IMR-90 (cell line): ENCODE results near the gene UGGT2. TPM values are rescaled to one million over a fixed set of nuclear protein-coding genes. Genes with fewer than 3 reads are reported as not detected.
"Not testable (repeated sequence)": the region's sequence is repeated elsewhere in the genome, so short reads cannot be mapped to it uniquely, and the experiment has no call there.

Source experiments
- ATAC-seq: fragments of 200-7000 bp; cut with Tn5 transposase; 2 replicates; pipeline ENCODE4 v1.9.1; 2020; ENCODE audit warnings: low read depth, mild to moderate bottlenecking, moderate library complexity
- BruUV-seq: library from RNA; stranded (reverse); fragments of 400-500 nt; replicated peaks from 2 replicates; lab custom pipeline; 2021; lab: Mats Ljungman, UMichigan
- CTCF ChIA-PET: fragments of 300-600 bp; formaldehyde crosslinking; extraction: SDS; loops from one replicate; lab custom pipeline; 2021; ENCODE audit warnings: antibody characterized with exemption; lab: Yijun Ruan, JAX
- POLR2A ChIA-PET: fragments of 300-600 bp; sonication (Branson Sonifier 250); formaldehyde crosslinking; loops from one replicate; lab custom pipeline; 2022; ENCODE audit warnings: antibody characterized with exemption; ENCODE audit not compliant: unreplicated experiment; lab: Charles Lee
- DNase-seq: peaks from one replicate; pipeline ENCODE4 v3.0.0; 2013
- H2AFZ ChIP-seq: replicated peaks from 2 replicates; pipeline ENCODE3; 2013; ENCODE audit warnings: low read length, mild to moderate bottlenecking; ENCODE audit not compliant: poor library complexity
- H2AK5ac ChIP-seq: 2 replicates; pipeline ENCODE4 v1.6.1; 2013; ENCODE audit warnings: low read depth, low read length, inconsistent platforms
- H2AK9ac ChIP-seq: replicated peaks from 2 replicates; pipeline ENCODE3; 2013; ENCODE audit warnings: mild to moderate bottlenecking, low read depth, low read length, moderate library complexity; ENCODE audit not compliant: poor library complexity
- H2BK120ac ChIP-seq: 2 replicates; pipeline ENCODE4 v1.6.1; 2013; ENCODE audit warnings: low read depth, low read length, inconsistent platforms
- H2BK15ac ChIP-seq: 3 replicates; pipeline ENCODE4 v1.6.1; 2013; ENCODE audit warnings: low read depth, low read length, inconsistent platforms
- H2BK20ac ChIP-seq: 2 replicates; pipeline ENCODE4 v1.6.1; 2013; ENCODE audit warnings: low read depth, mild to moderate bottlenecking, inconsistent platforms, low read length, moderate library complexity
- H2BK5ac ChIP-seq: 2 replicates; pipeline ENCODE4 v1.6.1; 2013; ENCODE audit warnings: mild to moderate bottlenecking, low read depth, low read length, inconsistent platforms; ENCODE audit not compliant: poor library complexity, severe bottlenecking
- H3K14ac ChIP-seq: replicated peaks from 2 replicates; pipeline ENCODE4 v1.6.1; 2013; ENCODE audit warnings: low read depth, low read length, inconsistent platforms
- H3K18ac ChIP-seq: 2 replicates; pipeline ENCODE4 v1.6.1; 2013; ENCODE audit warnings: low read depth, low read length, control low read depth
- H3K23ac ChIP-seq: 2 replicates; pipeline ENCODE4 v1.6.1; 2013; ENCODE audit warnings: low read depth, low read length, inconsistent platforms
- H3K27ac ChIP-seq: 2 replicates; pipeline ENCODE4 v1.5.1; 2013; ENCODE audit warnings: mild to moderate bottlenecking, control low read depth, low read length; ENCODE audit not compliant: insufficient read depth
- H3K27me3 ChIP-seq: 2 replicates; pipeline ENCODE4 v1.6.1; 2013; ENCODE audit warnings: low read length; ENCODE audit not compliant: control insufficient read depth, insufficient read depth
- H3K36me3 ChIP-seq: 2 replicates; pipeline ENCODE4 v1.6.1; 2013; ENCODE audit warnings: low read length, mixed read lengths; ENCODE audit not compliant: control insufficient read depth, insufficient read depth
- H3K4ac ChIP-seq: 2 replicates; pipeline ENCODE4 v1.6.1; 2013; ENCODE audit warnings: low read depth, low read length, inconsistent platforms
- H3K4me1 ChIP-seq: 2 replicates; pipeline ENCODE4 v1.6.1; 2013; ENCODE audit warnings: low read length, mixed read lengths; ENCODE audit not compliant: control insufficient read depth, insufficient read depth
- H3K4me2 ChIP-seq: 2 replicates; pipeline ENCODE4 v1.6.1; 2013; ENCODE audit warnings: low read depth, mild to moderate bottlenecking, control low read depth, low read length, moderate library complexity
- H3K4me3 ChIP-seq: 2 replicates; pipeline ENCODE4 v1.5.1; 2013; ENCODE audit warnings: low read depth, mild to moderate bottlenecking, control low read depth, low read length, moderate library complexity; ENCODE audit not compliant: insufficient read depth
- H3K56ac ChIP-seq: 2 replicates; pipeline ENCODE4 v1.6.1; 2013; ENCODE audit warnings: low read length, inconsistent platforms; ENCODE audit not compliant: insufficient read depth; ENCODE audit errors: extremely low read depth
- H3K79me1 ChIP-seq, 2 experiments: 2 replicates each; pipeline ENCODE4 v1.6.1; 2013; ENCODE audit warnings: low read length in 2 of 2, inconsistent platforms in 1 of 2, low read depth in 1 of 2
- H3K9ac ChIP-seq: 2 replicates; pipeline ENCODE4 v1.6.1; 2013; ENCODE audit warnings: low read depth, low read length, control low read depth
- H3K9me1 ChIP-seq: 2 replicates; pipeline ENCODE4 v1.6.1; 2013; ENCODE audit warnings: low read length, inconsistent platforms; ENCODE audit not compliant: insufficient read depth
- H3K9me3 ChIP-seq: 2 replicates; pipeline ENCODE4 v1.6.1; 2013; ENCODE audit warnings: low read length; ENCODE audit not compliant: control insufficient read depth, insufficient read depth
- H4K20me1 ChIP-seq: 2 replicates; pipeline ENCODE4 v1.6.1; 2013; ENCODE audit warnings: low read length, inconsistent platforms; ENCODE audit not compliant: insufficient read depth
- H4K5ac ChIP-seq: 2 replicates; pipeline ENCODE4 v1.6.1; 2013; ENCODE audit warnings: mild to moderate bottlenecking, low read depth, low read length, control low read depth
- H4K8ac ChIP-seq, 2 experiments: 2 replicates each; pipeline ENCODE4 v1.6.1; 2013; ENCODE audit warnings: low read depth in 2 of 2, low read length in 2 of 2, control low read depth in 1 of 2, inconsistent platforms in 1 of 2
- H4K91ac ChIP-seq: 2 replicates; pipeline ENCODE4 v1.6.1; 2013; ENCODE audit warnings: low read depth, low read length, inconsistent platforms; ENCODE audit not compliant: insufficient read depth
- WGBS, 2 experiments: methylation state at CpG; one replicate each; pipeline versions ENCODE4 v1.1.5 to v1.1.7; 2013; ENCODE audit warnings: missing lambda C conversion rate in 2 of 2; ENCODE audit not compliant: insufficient read length in 1 of 2; ENCODE audit errors: extremely low coverage in 2 of 2; 5-methylcytosine and 5-hydroxymethylcytosine counted together
- dilution Hi-C: fragments of 300-500 bp; cut with HindIII; formaldehyde crosslinking; loops from one replicate; pipeline ENCODE4 v1.14.3; 2018; ENCODE audit warnings: low sequenced_read_pairs; ENCODE audit not compliant: unreplicated experiment
- in situ Hi-C: fragments of 300-500 bp; cut with MboI; formaldehyde crosslinking; loops from 3 replicates; pipeline ENCODE4 v1.14.3; 2019; ENCODE audit warnings: low sequenced_read_pairs, inconsistent platforms, mixed read lengths
- intact Hi-C: fragments of 100-400 bp; cut with micrococcal nuclease; formaldehyde crosslinking; loops from 2 replicates; pipeline ENCODE4 v1.10.0; 2022
- polyA plus RNA-seq, 3 experiments: library from polyadenylated mRNA; depleted of rRNA; stranded (reverse); fragments of >200 nt; gene quantifications; 2 replicates each; pipeline ENCODE4 v1.2.3, GENCODE V29; 2012; ENCODE audit warnings: low replicate concordance in 1 of 3
- total RNA-seq: library from RNA; depleted of rRNA; stranded (reverse); fragments of >200 nt; gene quantifications from 2 replicates; pipeline ENCODE4 v1.2.3, GENCODE V29; 2012

UGGT2 gene
- total and polyA plus RNA-seq, 2 of the 4 experiments (the other 2 are of a cell fraction): 21.4 to 40.1 TPM

DNA sequence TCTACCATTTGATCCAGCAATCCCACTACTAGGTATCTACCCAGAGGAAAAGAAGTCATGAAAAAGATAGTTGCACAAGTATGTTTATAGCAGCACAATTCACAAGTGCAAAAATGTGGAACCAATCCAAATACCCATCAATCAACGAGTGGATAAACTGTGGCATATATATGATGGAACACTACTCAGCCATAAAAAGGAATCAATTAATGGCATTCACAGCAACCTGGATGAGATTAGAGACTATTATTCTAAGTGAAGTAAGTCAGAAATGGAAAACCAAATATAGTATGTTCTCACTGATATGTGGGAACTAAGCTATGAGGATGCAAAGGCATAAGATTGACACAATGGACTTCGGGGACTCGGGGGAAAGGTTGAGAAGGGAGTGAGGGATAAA is 1.3 kb downstream of the UGGT2 start:
- DNase-seq, H4K5ac ChIP-seq, H2BK20ac ChIP-seq, H2AK9ac ChIP-seq, H3K27me3 ChIP-seq, H3K9me1 ChIP-seq, H3K4ac ChIP-seq, H2BK120ac ChIP-seq, H3K36me3 ChIP-seq, in situ Hi-C loops, ATAC-seq, H4K91ac ChIP-seq, H4K20me1 ChIP-seq, POLR2A ChIA-PET, H3K4me3 ChIP-seq, dilution Hi-C loops, H2BK5ac ChIP-seq, intact Hi-C loops, H3K23ac ChIP-seq, H2BK15ac ChIP-seq, BruUV-seq, H3K4me1 ChIP-seq, H4K8ac ChIP-seq, CTCF ChIA-PET, H3K56ac ChIP-seq, H3K18ac ChIP-seq, H2AFZ ChIP-seq, H3K27ac ChIP-seq, H3K9me3 ChIP-seq, H3K14ac ChIP-seq, H3K9ac ChIP-seq: not testable (repeated sequence)
- H3K4me2 ChIP-seq: 0 out of 2 replicates have a peak overlapping the region, but pooled peaks have one; percentile 30
- H2AK5ac ChIP-seq: peak overlapping the region; percentile 39; the same call in 1 of the 2 replicates
- no CpG with 5 or more reads among the region's 3 CpGs for WGBS, 2 experiments
- peaks cover 0 to 17% of the 10 kb centered on the region in 2 experiments; a peak in 2 of 4 replicates for H3K79me1 ChIP-seq

DNA sequence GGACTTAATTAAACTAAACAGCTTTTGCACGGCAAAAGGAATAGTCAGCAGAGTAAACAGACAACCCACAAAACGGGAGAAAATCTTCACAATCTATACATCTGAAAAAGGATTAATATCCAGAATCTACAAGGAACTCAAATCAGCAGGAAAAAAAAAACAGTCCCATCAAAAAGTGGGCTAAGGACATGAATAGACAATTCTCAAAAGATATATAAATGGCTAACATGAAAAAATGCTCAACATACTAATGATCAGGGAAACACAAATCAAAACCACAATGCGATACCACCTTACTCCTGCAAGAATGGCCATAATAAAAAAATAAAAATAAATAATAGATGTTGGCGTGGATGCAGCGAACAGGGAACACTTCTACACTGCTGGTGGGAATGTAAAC is 1.7 kb downstream of the UGGT2 start:
- CTCF ChIA-PET: not testable (repeated sequence)

More for the DNA sequence above, 1.7 kb downstream of the UGGT2 start:
- H3K4ac ChIP-seq, ATAC-seq, H2BK15ac ChIP-seq, H3K18ac ChIP-seq, H2AK5ac ChIP-seq, H3K36me3 ChIP-seq, H3K14ac ChIP-seq, H4K20me1 ChIP-seq, H3K9me1 ChIP-seq, intact Hi-C loops, H3K23ac ChIP-seq, POLR2A ChIA-PET, H3K4me1 ChIP-seq, H2AFZ ChIP-seq, dilution Hi-C loops, H4K91ac ChIP-seq, H2BK120ac ChIP-seq, H3K9me3 ChIP-seq, H2BK20ac ChIP-seq, H4K8ac ChIP-seq, DNase-seq, H3K56ac ChIP-seq, H2AK9ac ChIP-seq, H2BK5ac ChIP-seq, H3K4me3 ChIP-seq, H3K27me3 ChIP-seq, H3K4me2 ChIP-seq, H3K9ac ChIP-seq, H3K27ac ChIP-seq, H4K5ac ChIP-seq, BruUV-seq, in situ Hi-C loops: not testable (repeated sequence)
- no CpG with 5 or more reads among the region's 5 CpGs for WGBS, 2 experiments
- peaks cover 0 to 21% of the 10 kb centered on the region in 2 experiments; a peak in 2 of 4 replicates for H3K79me1 ChIP-seq
